HEK293T (cell line): Measurements from ENCODE around the gene SMAD3.

Experiments
- CTCF ChIA-PET: fragments of 350-600 bp; formaldehyde crosslinking; extraction: SDS; loops from one replicate; lab custom pipeline; 2021; ENCODE audit warnings: antibody characterized with exemption, inconsistent platforms; lab: Yijun Ruan, JAX
- POLR2A ChIA-PET: fragments of 350-600 bp; formaldehyde crosslinking; extraction: SDS; loops from one replicate; lab custom pipeline; 2020; ENCODE audit warnings: antibody characterized with exemption, inconsistent platforms; lab: Yijun Ruan, JAX
- DNase-seq: peaks from one replicate; pipeline ENCODE4 v3.0.0; 2012; ENCODE audit warnings: mixed read lengths; ENCODE audit errors: extremely low spot score
- ARNT ChIP-seq: fragments of 450-650 bp; IDR thresholded peaks from 2 replicates; pipeline ENCODE4 v1.6.1; 2017; ENCODE audit warnings: mild to moderate bottlenecking
- BHLHE40 ChIP-seq: fragments of 450-650 bp; IDR thresholded peaks from 2 replicates; pipeline ENCODE4 v1.6.1; 2016; ENCODE audit warnings: mild to moderate bottlenecking, moderate library complexity, borderline replicate concordance
- CTBP1 ChIP-seq: fragments of 450-650 bp; IDR thresholded peaks from 2 replicates; pipeline ENCODE4 v1.6.1; 2016; ENCODE audit warnings: borderline replicate concordance
- ELF4 ChIP-seq: fragments of 450-650 bp; IDR thresholded peaks from 2 replicates; pipeline ENCODE4 v1.6.1; 2017; ENCODE audit warnings: antibody characterized with exemption
- FOXA1 ChIP-seq: fragments of 450-650 bp; IDR thresholded peaks from 2 replicates; pipeline ENCODE4 v1.6.1; 2016; ENCODE audit warnings: mild to moderate bottlenecking
- FOXK2 ChIP-seq: fragments of 450-650 bp; IDR thresholded peaks from 2 replicates; pipeline ENCODE4 v1.6.1; 2016; ENCODE audit warnings: mild to moderate bottlenecking
- FOXM1 ChIP-seq: fragments of 450-650 bp; IDR thresholded peaks from 2 replicates; pipeline ENCODE4 v1.6.1; 2017; ENCODE audit warnings: mild to moderate bottlenecking, borderline replicate concordance
- HDGF ChIP-seq: fragments of 450-650 bp; IDR thresholded peaks from 2 replicates; pipeline ENCODE4 v1.6.1; 2017; ENCODE audit warnings: antibody characterized with exemption, borderline replicate concordance
- L3MBTL2 ChIP-seq: fragments of 450-650 bp; conservative IDR thresholded peaks from 2 replicates; pipeline ENCODE4 v1.6.1; 2016; ENCODE audit warnings: mild to moderate bottlenecking
- LEF1 ChIP-seq: fragments of 450-650 bp; IDR thresholded peaks from 2 replicates; pipeline ENCODE4 v1.6.1; 2017; ENCODE audit warnings: mild to moderate bottlenecking, borderline replicate concordance
- NFRKB ChIP-seq: fragments of 450-650 bp; IDR thresholded peaks from 2 replicates; pipeline ENCODE4 v1.6.1; 2016; ENCODE audit warnings: mild to moderate bottlenecking, moderate library complexity
- SP1 ChIP-seq: fragments of 450-650 bp; IDR thresholded peaks from 2 replicates; pipeline ENCODE4 v1.6.1; 2017
- SUZ12 ChIP-seq: fragments of 450-650 bp; IDR thresholded peaks from 2 replicates; pipeline ENCODE4 v1.6.1; 2016; ENCODE audit warnings: mild to moderate bottlenecking
- TARDBP ChIP-seq: fragments of 450-650 bp; IDR thresholded peaks from 2 replicates; pipeline ENCODE4 v1.6.1; 2016
- ZNF384 ChIP-seq: fragments of 450-650 bp; IDR thresholded peaks from 2 replicates; pipeline ENCODE4 v1.6.1; 2016
- TF ChIP-seq, protein P1 (sequence below): fragments of 450-650 bp; IDR thresholded peaks from 2 replicates; pipeline ENCODE4 v1.6.1; 2016

Gene SMAD3

DNA sequence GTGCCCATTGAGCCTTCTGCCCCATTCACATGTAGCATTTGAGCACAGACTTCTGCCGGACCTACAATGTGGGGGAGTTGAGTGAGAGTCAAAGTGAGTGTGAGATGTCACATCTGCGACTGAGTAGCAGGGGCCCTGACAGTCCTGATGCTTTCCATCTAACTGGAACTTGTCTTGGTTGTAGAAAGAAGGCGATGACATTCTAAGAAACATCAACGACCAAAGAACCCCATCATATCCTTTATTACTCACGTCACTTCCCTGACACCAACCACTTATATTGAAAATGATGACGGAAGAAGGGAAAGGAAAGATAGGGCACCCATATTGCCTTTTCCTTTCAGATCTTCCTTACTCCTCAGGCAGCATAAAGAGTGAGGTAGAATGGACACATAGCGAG, 30.5 kb downstream of the SMAD3 start:
- ChIA-PET POLR2A (no interaction called here), CTCF (no interaction called here)
- DNase-seq, result no peak
- TF ChIP-seq, protein P1, sequence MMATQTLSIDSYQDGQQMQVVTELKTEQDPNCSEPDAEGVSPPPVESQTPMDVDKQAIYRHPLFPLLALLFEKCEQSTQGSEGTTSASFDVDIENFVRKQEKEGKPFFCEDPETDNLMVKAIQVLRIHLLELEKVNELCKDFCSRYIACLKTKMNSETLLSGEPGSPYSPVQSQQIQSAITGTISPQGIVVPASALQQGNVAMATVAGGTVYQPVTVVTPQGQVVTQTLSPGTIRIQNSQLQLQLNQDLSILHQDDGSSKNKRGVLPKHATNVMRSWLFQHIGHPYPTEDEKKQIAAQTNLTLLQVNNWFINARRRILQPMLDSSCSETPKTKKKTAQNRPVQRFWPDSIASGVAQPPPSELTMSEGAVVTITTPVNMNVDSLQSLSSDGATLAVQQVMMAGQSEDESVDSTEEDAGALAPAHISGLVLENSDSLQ, result no peak
- TF ChIP-seq SP1, result no peak
- TF ChIP-seq BHLHE40, result no peak
- TF ChIP-seq TARDBP, result no peak
- TF ChIP-seq LEF1, result no peak
- TF ChIP-seq FOXM1, result no peak
- TF ChIP-seq L3MBTL2, result no peak
- no peak for TF ChIP-seq ELF4

DNA sequence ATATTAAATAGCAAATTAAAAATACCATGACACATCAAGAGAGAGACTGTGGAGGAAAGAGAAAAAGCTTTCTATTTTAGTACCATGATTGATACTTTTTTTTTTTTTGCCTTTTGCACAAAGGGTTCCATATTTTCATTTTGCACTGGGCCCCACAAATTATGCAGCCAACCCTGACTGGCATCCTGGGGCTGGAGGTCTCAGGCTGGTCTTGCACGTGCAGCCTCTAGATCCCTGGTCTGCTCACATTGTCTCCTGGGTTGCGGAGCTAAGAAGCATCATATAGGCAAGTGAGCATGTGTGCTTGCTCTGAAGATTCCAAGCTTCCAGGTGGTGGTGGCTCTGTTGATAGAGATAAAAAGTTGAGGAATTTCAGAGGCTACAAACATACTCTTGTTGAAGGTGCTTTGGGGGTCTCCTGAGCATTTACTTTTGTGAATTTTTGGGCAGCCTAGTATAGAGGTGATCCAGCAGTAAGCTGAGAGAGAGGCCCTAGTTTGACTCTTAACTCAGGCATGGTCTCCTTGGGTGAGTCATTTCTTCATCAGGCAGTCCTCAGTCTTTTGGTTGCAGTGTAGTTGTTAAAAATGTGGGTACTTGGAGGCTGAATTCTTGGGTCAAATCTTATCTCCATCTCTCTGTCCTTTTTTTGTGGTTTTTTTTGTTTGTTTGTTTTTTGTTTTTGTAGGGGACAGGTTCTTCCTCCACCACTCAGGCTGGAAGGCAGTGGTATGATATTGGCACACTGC, 31.3 kb downstream of the SMAD3 start:
- POLR2A ChIA-PET, result no interaction called here
- CTCF ChIA-PET, result no interaction called here
- TF ChIP-seq SUZ12, result no peak
- TF ChIP-seq L3MBTL2, result no peak
- no peak for TF ChIP-seq FOXK2
- TF ChIP-seq ZNF384, result no peak
- TF ChIP-seq CTBP1, result no peak
- TF ChIP-seq HDGF, result no peak
- TF ChIP-seq, protein P1, result no peak
- TF ChIP-seq ELF4, result no peak
- no peak for DNase-seq

DNA sequence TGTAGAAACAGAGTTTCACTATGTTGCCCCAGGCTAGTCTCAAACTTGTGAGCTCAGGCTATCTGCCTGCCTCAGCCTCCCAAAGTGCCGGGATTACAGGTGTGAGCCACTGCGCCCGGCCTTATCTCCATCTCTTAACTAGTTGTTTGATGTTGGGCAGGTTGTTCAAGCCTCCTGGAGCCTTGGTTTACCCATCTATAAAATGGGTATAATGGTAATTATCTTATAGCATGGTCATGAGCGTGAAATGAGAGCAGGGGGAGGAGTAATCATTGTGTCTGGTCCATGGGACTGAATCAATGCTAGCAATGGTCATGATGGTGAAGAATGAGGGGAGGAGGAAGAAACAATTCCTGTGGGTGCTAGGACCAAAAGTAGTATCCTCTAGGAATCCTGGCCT, 32.0 kb downstream of the SMAD3 start:
- CTCF ChIA-PET, result no interaction called here
- POLR2A ChIA-PET, result no interaction called here

DNA sequence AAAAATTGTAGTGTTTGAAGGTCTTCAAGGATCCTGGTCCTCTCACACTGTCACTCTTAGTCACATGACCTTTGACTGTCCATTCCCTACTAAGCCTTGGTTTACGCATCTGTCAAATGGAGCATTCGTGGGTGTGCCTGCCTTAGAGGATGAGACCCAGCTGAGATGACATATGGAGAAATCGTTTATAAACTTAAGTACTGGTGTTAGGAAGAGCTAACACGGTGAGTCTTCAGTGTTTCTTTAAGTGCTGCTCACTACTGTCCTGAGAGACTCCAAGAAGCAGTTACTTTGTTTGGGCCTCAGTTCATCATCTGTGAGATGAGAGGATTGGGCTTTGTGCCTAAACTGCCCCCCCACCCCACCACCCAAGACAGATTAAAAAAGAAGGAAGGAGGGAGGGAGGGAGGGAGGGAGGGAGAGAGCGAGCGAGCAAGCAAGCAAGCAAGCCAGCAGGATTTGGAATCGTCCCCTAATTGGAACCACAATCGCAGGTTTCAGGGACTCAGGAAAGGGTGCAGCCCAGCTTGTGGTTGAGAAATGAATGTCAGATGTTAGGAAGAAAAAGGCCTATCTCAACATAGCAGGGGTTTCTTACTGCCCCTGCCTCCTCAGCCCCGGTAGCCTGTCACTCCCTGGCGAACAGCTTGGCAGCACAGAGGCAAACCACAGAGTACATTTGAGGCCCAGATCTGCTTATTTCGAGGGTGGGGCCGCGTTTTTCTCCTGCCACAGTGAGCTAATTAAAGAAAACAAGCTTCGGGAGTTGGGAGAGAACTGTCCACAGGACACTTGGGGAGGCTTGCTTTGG, 32.7 kb downstream of the SMAD3 start:
- CTCF ChIA-PET, result no interaction called here
- no peak for DNase-seq
- TF ChIP-seq HDGF (no peak), LEF1 (no peak), ZNF384 (no peak), BHLHE40 (no peak), ELF4 (no peak), ARNT (no peak), FOXA1 (no peak), SUZ12 (no peak), FOXM1 (no peak), L3MBTL2 (no peak), SP1 (no peak), FOXK2 (no peak)
- POLR2A ChIA-PET, result no interaction called here

More for the DNA sequence above, 32.0 kb downstream of the SMAD3 start:
- no peak for DNase-seq
- TF ChIP-seq TARDBP (no peak), HDGF (no peak)

DNA sequence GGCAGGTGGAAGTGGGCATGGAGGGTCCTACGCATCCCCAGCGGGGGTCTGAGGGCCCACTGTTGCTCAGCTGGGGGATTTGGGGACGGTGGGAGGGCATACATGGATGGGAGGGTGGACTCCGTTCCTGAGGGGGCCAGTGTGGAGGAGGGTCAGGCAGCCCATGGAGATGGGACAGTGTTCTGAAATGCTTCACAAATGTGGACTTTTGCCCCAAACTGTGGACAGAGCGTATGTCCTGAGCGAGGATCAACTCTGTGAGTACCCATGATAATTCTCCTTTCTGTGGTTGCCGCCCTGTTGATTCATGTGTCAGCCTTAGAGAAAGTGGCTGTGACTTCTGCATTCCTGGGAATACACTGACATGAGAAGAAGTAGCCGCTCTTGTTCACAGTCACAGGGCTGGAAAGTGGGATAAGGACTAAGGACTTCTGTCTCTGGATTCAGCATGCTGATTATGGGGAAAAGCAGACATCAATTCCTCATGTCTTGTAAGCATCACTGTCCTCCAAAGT, 33.4 kb downstream of the SMAD3 start:
- TF ChIP-seq, protein P1, result no peak
- TF ChIP-seq FOXK2 (no peak), ELF4 (no peak)
- no peak for DNase-seq
- ChIA-PET POLR2A (no interaction called here), CTCF (no interaction called here)

DNA sequence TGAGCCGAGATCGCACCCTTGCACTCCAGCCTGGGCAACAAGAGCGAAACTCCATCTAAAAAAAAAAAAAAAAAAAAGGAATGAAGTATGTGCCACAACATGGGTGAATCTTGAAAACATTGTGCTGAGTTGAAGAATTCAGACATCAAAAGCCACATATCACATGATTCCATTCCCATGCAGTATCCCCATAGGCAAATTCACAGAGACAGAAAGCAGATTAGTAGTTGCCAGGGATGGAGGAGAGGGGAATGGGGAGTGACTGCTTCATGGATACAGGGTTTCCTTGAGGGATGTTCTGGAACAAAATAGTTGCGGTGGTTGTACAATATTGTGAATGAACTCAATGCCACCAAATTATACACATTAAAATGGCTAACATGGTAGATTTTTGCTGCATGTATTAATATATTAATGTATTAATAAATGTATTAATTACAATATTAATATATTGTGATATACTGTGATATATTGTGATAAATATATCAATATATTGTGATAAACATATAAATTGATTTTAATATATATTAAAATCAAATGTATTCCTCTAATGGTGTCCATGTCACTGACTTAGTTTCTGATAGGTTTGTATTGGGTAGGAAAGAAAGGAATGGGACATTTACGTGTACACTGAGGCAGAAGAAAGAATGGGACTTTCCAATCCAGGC, 34.9 kb downstream of the SMAD3 start:
- TF ChIP-seq HDGF, result no peak
- no peak for TF ChIP-seq ELF4
- no peak for TF ChIP-seq TARDBP
- TF ChIP-seq, protein P1, result no peak
- no peak for TF ChIP-seq NFRKB
- TF ChIP-seq BHLHE40, result no peak
- TF ChIP-seq SP1, result no peak
- TF ChIP-seq FOXM1, result no peak
- TF ChIP-seq ARNT, result no peak
- TF ChIP-seq ZNF384, result no peak
- ChIA-PET POLR2A (no interaction called here), CTCF (interaction anchor here (0.7 kb wide), 1 partner anchor 551 kb away, joined by 5 read pairs; no protein-coding TSS in a partner anchor)
- DNase-seq, result no peak
